Thymus (tissue), 11 donors: ENCODE data around the gene RCOR1. TPM values are rescaled to one million over a fixed set of nuclear protein-coding genes. Genes with fewer than 3 reads are reported as not detected.
A peak's percentile ranks its signal among the peaks of the same experiment; 100 is the strongest.

ENCODE experiments used
- DNase-seq, 9 donors: peaks; one replicate each; pipeline ENCODE4 v3.0.0-alpha.2; 2013; ENCODE audit warnings: low spot score in 9 of 9, low read depth in 6 of 9, missing footprints in 1 of 9
- H3K27ac ChIP-seq, 2 donors: one replicate each; pipeline ENCODE4 v1.5.1; 2013; ENCODE audit warnings: control low read depth in 1 of 2, low read depth in 1 of 2, low read length in 1 of 2, mild to moderate bottlenecking in 1 of 2, moderate library complexity in 1 of 2
- H3K27me3 ChIP-seq, 2 donors: one replicate each; pipeline ENCODE4 v1.5.1; 2013; ENCODE audit warnings: low read length in 1 of 2; ENCODE audit not compliant: control insufficient read depth in 2 of 2, insufficient read depth in 1 of 2
- H3K36me3 ChIP-seq, 2 donors: one replicate each; pipeline ENCODE4 v1.5.1; 2013; ENCODE audit warnings: low read length in 1 of 2, mild to moderate bottlenecking in 1 of 2, moderate library complexity in 1 of 2; ENCODE audit not compliant: control insufficient read depth in 2 of 2, insufficient read depth in 2 of 2
- H3K4me1 ChIP-seq, 2 donors: one replicate each; pipeline ENCODE4 v1.5.1; 2013; ENCODE audit warnings: low read length in 2 of 2; ENCODE audit not compliant: control insufficient read depth in 2 of 2, insufficient read depth in 2 of 2
- H3K4me3 ChIP-seq, 2 donors: one replicate each; pipeline ENCODE4 v1.5.1; 2013; ENCODE audit warnings: low read length in 2 of 2, control low read depth in 1 of 2, mild to moderate bottlenecking in 1 of 2
- H3K9me3 ChIP-seq, 2 donors: one replicate each; pipeline ENCODE4 v1.5.1; 2013; ENCODE audit warnings: low read length in 1 of 2, mild to moderate bottlenecking in 1 of 2; ENCODE audit not compliant: control insufficient read depth in 2 of 2, insufficient read depth in 1 of 2
- WGBS: extraction: QIAGEN DNeasy Blood & Tissue Kit; methylation state at CpG from one replicate; pipeline ENCODE4 v1.1.7; 2013; 5-methylcytosine and 5-hydroxymethylcytosine counted together
- polyA plus RNA-seq: library from polyadenylated mRNA; stranded (reverse); fragments of 200-250 nt; gene quantifications from one replicate; pipeline ENCODE4 v1.2.3, GENCODE V29; 2013
- total RNA-seq: library from RNA; stranded (reverse); fragments of 120-200 nt; gene quantifications from one replicate; pipeline ENCODE4 v1.2.4, GENCODE V29; 2013
- donor health status: healthy.

The RCOR1 gene
- total and polyA plus RNA-seq, 2 donors: 9.2 to 9.7 TPM

DNA sequence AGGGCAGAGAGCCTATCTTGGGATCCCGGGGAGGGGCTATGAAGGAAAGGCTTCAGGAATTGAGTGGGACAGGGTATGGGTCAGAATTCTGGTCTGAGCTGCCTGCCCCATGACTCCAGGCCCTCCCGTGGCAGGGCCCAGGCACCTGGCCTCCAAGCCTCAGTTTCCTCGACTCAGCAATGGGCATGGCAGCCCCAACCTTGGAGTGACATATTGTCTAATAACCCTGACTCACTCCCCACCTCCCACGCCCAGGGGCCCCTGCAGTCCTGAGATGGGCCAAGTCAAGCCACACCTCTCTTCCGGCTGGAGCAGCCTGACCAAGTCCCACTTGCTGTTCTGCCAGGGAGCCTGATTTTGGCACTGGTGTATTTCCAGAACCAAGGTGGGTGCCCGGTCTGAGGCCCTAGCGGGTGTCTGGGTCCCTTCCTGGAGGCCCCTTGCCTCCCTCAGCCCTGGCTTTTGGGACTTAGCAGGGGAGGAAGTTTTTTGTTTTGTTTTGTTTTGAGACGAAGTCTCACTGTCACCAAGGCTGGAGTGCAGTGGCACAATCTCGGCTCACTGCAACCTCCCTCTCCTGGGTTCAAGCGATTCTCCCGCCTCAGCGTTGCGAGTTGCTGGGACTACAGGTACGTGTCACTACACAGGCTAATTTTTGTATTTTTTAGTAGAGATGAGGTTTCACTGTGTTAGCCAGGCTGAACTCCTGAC lies 40.3 kb upstream of the RCOR1 start:
- H3K4me3 ChIP-seq: no peak overlapping the region
- no peak overlapping the region for H3K27ac ChIP-seq
- H3K9me3 ChIP-seq: no peaks in the 10 kb centered on the region
- H3K27me3 ChIP-seq: peaks cover 0 to 25% of the 10 kb centered on the region in 2 donors
- WGBS: 95% methylated on average over 14 of the region's 14 CpGs
- no peak for DNase-seq
- no peaks in the 10 kb centered on the region for H3K36me3 ChIP-seq
- peaks cover 0 to 10% of the 10 kb centered on the region in 2 donors for H3K4me1 ChIP-seq

DNA sequence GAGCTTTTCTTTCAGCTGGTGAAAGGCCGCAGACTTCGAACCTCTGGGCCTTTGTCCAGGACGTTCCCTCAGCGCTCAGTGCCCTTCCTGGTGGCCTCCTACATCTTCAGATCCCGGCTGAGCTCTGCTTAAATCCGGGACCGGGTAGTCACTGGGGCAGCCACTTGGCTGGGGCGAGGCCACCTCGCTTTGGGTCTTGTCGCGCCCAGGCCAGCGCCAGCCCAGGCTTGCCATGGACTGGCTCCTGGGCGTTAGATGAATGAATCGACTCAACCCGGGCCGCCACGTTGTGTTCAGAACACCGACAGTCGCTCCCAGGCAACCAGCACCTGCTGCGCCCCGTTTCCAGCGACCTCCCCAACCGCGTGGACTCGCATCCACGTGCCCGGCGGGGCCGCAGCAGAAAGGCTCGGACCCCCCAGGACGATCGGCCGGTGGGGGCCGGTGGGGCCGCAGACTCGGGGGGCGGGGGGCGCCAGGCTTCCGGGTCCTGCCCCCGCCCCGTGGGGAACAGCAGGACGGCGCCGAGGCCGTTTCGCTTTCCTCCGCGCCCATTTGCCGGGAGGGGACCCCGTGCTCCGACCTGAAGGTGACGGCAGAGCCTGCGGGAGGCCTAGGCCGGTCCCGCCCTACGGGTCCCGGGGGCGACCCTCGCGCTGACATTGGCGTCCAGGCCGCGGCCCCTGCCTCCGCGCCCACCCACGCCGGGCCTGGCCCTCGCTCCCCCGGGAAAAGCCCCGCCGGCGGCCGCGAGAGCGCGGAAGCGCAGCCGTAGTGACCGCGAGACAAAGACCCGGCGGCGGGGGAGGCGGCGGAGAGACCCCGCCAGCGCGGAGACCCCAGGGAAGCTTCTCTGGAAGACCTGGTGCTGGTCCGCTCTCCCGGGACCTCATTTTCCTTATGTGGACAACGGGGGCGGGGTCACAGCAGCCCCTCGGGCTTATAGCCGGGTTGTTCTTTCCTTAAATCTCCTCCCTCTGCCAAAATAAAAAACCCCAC lies 37.3 kb upstream of the RCOR1 start:
- peak overlapping the region in 1 of 2 donors; percentile 40 for H3K27ac ChIP-seq

DNA sequence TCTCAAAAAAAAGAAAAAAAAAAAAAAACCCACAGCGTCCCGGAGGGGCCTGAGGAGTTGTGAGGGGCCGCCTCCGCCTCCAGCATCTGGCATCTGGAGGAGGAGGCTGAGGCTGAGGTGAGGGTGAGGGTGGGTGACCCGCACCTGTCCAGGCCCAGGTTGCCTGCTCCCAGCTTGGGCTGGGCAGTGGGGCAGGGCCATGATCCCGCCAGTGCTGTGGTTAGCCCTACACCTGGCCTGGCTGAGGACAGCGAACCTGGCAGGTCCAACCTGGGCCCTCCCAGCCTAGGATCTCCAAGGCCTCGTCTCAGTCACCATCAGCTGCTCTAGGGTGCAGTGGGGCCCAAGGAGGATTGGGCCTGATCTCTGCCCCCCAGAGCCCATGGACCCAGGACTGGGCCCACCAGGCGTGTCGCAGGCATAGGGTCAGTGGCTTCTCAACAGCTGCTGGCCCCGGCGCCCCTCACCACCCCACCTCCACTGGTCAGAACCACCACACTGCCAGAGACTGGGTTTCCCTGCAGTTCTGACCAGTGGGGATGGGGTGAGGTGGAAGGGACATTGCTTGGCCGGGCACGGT lies 36.3 kb upstream of the RCOR1 start:
- 98% methylated on average over 14 of the region's 14 CpGs for WGBS
- no peak overlapping the region for H3K4me3 ChIP-seq
- no peak for DNase-seq
- no peaks in the 10 kb centered on the region for H3K36me3 ChIP-seq
- peaks cover 15 to 31% of the 10 kb centered on the region in 2 donors for H3K4me1 ChIP-seq
- H3K27me3 ChIP-seq: peaks cover 0 to 11% of the 10 kb centered on the region in 2 donors
- peaks cover 0 to 3% of the 10 kb centered on the region in 2 donors for H3K9me3 ChIP-seq
- no peak overlapping the region for H3K27ac ChIP-seq

More for the DNA sequence above, 37.3 kb upstream of the RCOR1 start:
- H3K9me3 ChIP-seq: no peaks in the 10 kb centered on the region
- H3K4me3 ChIP-seq: peak overlapping the region; percentile 60 to 86
- H3K27me3 ChIP-seq: peaks cover 0 to 13% of the 10 kb centered on the region in 2 donors
- peaks cover 6 to 20% of the 10 kb centered on the region in 2 donors for H3K4me1 ChIP-seq
- no peaks in the 10 kb centered on the region for H3K36me3 ChIP-seq
- DNase-seq: peak in 4 of 9 donors; percentile 32 to 75 (median 51)
- WGBS: 9% methylated on average over 94 of the region's 94 CpGs

DNA sequence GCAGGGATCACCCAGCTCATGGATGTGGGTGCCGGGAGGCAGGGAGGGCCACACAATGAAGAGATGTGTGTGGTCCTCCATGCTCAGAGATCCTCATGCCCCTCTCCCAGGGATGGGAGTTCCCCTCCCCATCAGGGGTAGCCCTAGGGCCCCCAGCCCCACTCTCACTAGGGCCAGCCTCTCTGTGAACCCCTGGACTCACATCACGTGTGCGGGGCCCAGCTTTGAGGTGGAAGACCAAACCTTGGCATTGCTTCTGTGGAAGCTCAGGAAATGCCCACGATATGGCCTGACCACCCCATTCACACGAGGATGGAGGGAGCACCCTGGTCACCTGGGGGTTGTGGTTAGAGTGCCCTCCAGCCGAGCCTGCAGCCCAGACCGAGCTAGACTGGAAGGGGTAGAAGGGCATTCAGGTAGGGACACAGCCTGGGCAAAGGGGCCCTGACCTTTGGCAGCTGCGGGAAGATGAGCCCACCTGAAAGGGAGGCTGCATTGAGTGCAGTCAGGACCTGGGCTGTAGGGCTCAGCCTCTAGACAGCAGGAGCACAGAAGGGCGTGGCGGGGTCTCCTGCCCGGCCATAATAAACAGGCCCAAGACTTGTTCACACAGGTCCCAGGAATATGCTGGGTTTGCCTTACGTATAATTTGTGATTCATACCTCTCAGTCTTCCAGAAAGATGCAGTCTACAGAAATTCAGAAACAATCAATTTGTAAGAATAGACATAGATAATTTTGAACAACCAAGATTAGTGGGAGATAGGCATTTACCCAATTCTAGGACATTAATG lies 34.8 kb upstream of the RCOR1 start:
- Histone ChIP-seq H3K4me1 (peaks cover 15 to 33% of the 10 kb centered on the region in 2 donors), H3K9me3 (peaks cover 0 to 3% of the 10 kb centered on the region in 2 donors), H3K27ac (no peak overlapping the region), H3K27me3 (peaks cover 0 to 11% of the 10 kb centered on the region in 2 donors), H3K4me3 (no peak overlapping the region), H3K36me3 (no peaks in the 10 kb centered on the region)
- DNase-seq: no peak
- 91% methylated on average over 12 of the region's 12 CpGs for whole genome bisulfite sequencing

DNA sequence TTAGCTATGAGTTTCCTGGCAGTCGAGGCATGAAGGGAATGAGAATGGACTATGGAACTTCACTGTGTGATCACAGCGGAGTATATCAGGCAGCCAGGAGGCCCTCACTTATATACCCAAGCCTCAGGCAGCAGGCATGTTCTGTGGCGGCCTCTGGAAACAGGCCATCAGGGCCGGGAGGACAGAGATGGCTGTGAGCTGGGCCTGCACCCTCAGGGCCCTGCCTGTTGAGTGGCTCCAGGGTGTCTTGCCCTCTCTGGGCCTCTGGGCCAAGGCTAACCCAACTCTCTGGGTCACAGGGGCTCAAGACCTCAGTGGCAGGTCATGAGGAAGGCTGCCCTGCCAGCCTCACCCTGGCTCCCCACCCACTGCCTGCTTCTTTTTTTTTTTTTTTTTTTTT lies 33.9 kb upstream of the RCOR1 start:
- DNase-seq: no peak
- no peaks in the 10 kb centered on the region for H3K36me3 ChIP-seq
- H3K27me3 ChIP-seq: peaks cover 0 to 11% of the 10 kb centered on the region in 2 donors
- H3K4me1 ChIP-seq: peaks cover 15 to 33% of the 10 kb centered on the region in 2 donors
- WGBS: 80% methylated on average over 4 of the region's 4 CpGs
- peaks cover 0 to 6% of the 10 kb centered on the region in 2 donors for H3K9me3 ChIP-seq
- H3K27ac ChIP-seq: no peak overlapping the region
- H3K4me3 ChIP-seq: no peak overlapping the region

DNA sequence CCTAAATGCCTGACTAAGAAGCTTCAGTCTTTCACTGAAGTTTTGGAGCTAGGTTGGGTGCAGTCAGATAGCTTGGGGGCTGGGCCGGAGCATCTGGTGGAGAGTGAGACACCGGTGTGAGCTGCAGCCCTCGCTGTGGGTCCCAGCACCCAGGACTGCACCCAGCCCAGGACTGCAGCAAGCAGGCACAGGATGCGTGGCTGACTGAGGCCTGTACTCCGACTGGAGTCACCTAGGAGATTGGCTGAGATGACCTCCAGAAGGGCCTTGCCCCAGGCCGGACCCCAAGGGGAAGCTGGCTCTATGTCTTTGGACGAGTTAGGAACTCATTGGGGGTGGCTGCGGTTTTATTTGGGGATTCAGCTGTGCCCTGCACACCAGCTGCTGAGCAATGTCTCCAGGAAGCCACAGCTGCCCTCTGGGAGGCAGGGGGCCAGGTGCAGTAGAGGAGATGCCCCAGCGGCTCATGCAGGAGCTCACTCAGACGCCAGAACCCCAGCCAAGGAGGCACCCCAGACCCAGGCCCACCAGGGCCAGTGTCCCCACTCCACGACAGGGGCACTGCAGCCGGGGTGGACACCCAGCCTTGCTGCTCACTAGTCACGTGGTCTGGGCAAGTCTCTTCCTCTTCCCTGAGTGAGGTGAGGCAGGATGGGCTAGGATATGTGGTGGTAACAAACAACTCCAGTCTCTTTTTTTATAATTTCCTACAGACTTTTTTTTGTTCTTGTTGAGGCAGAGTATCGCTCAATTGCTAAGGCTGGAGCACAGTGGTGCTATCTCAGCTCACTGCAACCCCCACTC lies 31.8 kb upstream of the RCOR1 start:
- WGBS: 9% methylated on average over 14 of the region's 14 CpGs
- peak overlapping the region; percentile 53 to 77 for H3K27ac ChIP-seq
- DNase-seq: peak; percentile 43 to 90 (median 64)

DNA sequence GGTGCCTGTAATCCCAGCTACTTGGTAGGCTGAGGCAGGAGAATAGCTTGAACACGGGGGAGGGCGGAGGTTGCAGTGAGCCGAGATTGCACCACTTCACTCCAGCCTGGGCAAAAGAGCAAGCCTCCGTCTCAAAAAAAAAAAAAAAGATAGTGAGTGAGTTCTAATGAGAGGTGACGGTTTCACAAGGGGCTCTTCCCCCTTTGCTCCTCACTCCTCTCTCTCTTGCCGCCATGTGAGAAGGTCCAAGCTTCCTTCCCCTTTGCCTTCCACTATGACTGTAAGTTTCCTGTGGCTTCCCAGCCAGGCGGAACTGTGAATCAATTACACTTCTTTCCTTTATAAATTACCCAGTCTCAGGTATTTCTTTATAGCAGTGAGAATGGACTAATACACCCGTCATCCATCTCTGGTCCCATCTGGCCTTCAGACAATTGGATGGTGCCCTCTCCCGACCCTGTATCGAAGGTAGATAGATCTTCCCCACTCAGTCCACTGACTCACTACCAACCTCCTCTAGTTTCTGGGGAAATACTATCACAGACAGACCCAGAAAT lies 27.0 kb upstream of the RCOR1 start:
- 79% methylated on average over 10 of the region's 10 CpGs for WGBS
- H3K4me1 ChIP-seq: peaks cover 15 to 22% of the 10 kb centered on the region in 2 donors
- no peaks in the 10 kb centered on the region for H3K36me3 ChIP-seq
- H3K4me3 ChIP-seq: no peak overlapping the region
- H3K27ac ChIP-seq: no peak overlapping the region
- H3K27me3 ChIP-seq: no peaks in the 10 kb centered on the region
- peaks cover 0 to 7% of the 10 kb centered on the region in 2 donors for H3K9me3 ChIP-seq
- no peak for DNase-seq

More for the DNA sequence above, 31.8 kb upstream of the RCOR1 start:
- H3K4me3 ChIP-seq: peak overlapping the region in 1 of 2 donors; percentile 2
- peaks cover 0 to 7% of the 10 kb centered on the region in 2 donors for H3K9me3 ChIP-seq
- no peaks in the 10 kb centered on the region for H3K36me3 ChIP-seq
- H3K4me1 ChIP-seq: peaks cover 15 to 25% of the 10 kb centered on the region in 2 donors
- peaks cover 0 to 5% of the 10 kb centered on the region in 2 donors for H3K27me3 ChIP-seq
